Neural progenitor cell (in vitro differentiated cells): ENCODE results near the gene SLC14A1.

Source experiments
- CTCF ChIP-seq: fragments of 200-600 bp; sonication (generic); IDR thresholded peaks from 2 replicates; pipeline ENCODE4 v1.5.1; 2017; ENCODE audit warnings: antibody characterized with exemption, mild to moderate bottlenecking
- EZH2 ChIP-seq: fragments of 200-600 bp; sonication (generic); IDR thresholded peaks from 2 replicates; pipeline ENCODE4 v1.6.1; 2017; ENCODE audit warnings: antibody characterized with exemption, mild to moderate bottlenecking, moderate library complexity
- EZH2phosphoT487 ChIP-seq: fragments of 200-600 bp; sonication (generic); IDR thresholded peaks from 2 replicates; pipeline ENCODE4 v1.6.1; 2017; ENCODE audit warnings: antibody characterized with exemption

GRCh38 chr18:45775241-45775676 lies 51.3 kb downstream of the SLC14A1 start:
- TF ChIP-seq CTCF: no peak
- no peak for TF ChIP-seq EZH2
- no peak for TF ChIP-seq EZH2phosphoT487
